Endodermal cell (in vitro differentiated cells): Measurements from ENCODE around the gene UBC. TPM values are rescaled to one million over a fixed set of nuclear protein-coding genes. Genes with fewer than 3 reads are reported as not detected.

Source experiments
- DNase-seq: peaks from one replicate; pipeline ENCODE4 v3.0.0-alpha.2; 2017
- H3K27ac ChIP-seq: 2 replicates; pipeline ENCODE4 v1.5.1; 2013; ENCODE audit warnings: mild to moderate bottlenecking, low read depth, low read length, moderate library complexity
- H3K27me3 ChIP-seq: 2 replicates; pipeline ENCODE4 v1.6.1; 2013; ENCODE audit warnings: mild to moderate bottlenecking, low read length, moderate library complexity; ENCODE audit not compliant: insufficient read depth, control insufficient read depth, poor library complexity, severe bottlenecking
- H3K36me3 ChIP-seq: 2 replicates; pipeline ENCODE4 v1.7.0; 2013; ENCODE audit warnings: mild to moderate bottlenecking, low read length, moderate library complexity; ENCODE audit not compliant: control insufficient read depth, insufficient read depth
- H3K4me1 ChIP-seq: one replicate; pipeline ENCODE4 v1.7.0; 2013; ENCODE audit warnings: low read length; ENCODE audit not compliant: control insufficient read depth, insufficient read depth
- H3K4me3 ChIP-seq: 2 replicates; pipeline ENCODE4 v1.5.1; 2013; ENCODE audit warnings: mild to moderate bottlenecking, low read length, moderate library complexity
- H3K9ac ChIP-seq: 2 replicates; pipeline ENCODE4 v1.6.1; 2013; ENCODE audit warnings: mild to moderate bottlenecking, low read length, moderate library complexity; ENCODE audit not compliant: poor library complexity, severe bottlenecking; ENCODE audit errors: extremely low read depth
- H3K9me3 ChIP-seq: 2 replicates; pipeline ENCODE4 v1.6.1; 2013; ENCODE audit warnings: mild to moderate bottlenecking, low read length, moderate library complexity; ENCODE audit not compliant: control insufficient read depth
- H3K27ac Mint-ChIP-seq: 2 replicates; pipeline ENCODE4 v1.8.0; 2020; ENCODE audit warnings: mixed read lengths
- H3K27me3 Mint-ChIP-seq: 2 replicates; pipeline ENCODE4 v1.8.0; 2021; ENCODE audit warnings: mild to moderate bottlenecking, mixed read lengths; ENCODE audit not compliant: insufficient read depth
- H3K36me3 Mint-ChIP-seq: 2 replicates; pipeline ENCODE4 v1.8.0; 2020; ENCODE audit warnings: low read depth, mixed read lengths
- H3K4me1 Mint-ChIP-seq: 2 replicates; pipeline ENCODE4 v1.8.0; 2020; ENCODE audit warnings: mixed read lengths
- H3K4me3 Mint-ChIP-seq: 2 replicates; pipeline ENCODE4 v1.8.0; 2020; ENCODE audit warnings: mild to moderate bottlenecking, moderate library complexity, mixed read lengths
- H3K9me3 Mint-ChIP-seq: 2 replicates; pipeline ENCODE4 v1.8.0; 2020; ENCODE audit warnings: mild to moderate bottlenecking, mixed read lengths
- CTCF ChIP-seq: fragments of 200-600 bp; sonication (generic); conservative IDR thresholded peaks from 2 replicates; pipeline ENCODE4 v1.5.0; 2021; ENCODE audit warnings: antibody characterized with exemption, mild to moderate bottlenecking
- WGBS, 2 experiments: methylation state at CpG; one replicate each; pipeline versions ENCODE4 v1.1.5 to v1.1.7; 2013; ENCODE audit warnings: missing lambda C conversion rate in 2 of 2, mixed read lengths in 1 of 2; ENCODE audit not compliant: insufficient coverage in 1 of 2, insufficient read length in 1 of 2; 5-methylcytosine and 5-hydroxymethylcytosine counted together
- total RNA-seq, 2 donors: library from RNA; stranded (reverse); fragmentation: NEBNext Ultra II Directional in 1 of 2; extraction: Animal tissue kit (Norgen Biotek cat#: 25700) in 1 of 2; gene quantifications; 2 replicates in 1 of 2; 3 replicates in 1 of 2; pipeline ENCODE4 v1.2.1, GENCODE V29; 2021

Gene UBC
- total RNA-seq, 2 donors from 2014 or later: 580 to 625 TPM

DNA sequence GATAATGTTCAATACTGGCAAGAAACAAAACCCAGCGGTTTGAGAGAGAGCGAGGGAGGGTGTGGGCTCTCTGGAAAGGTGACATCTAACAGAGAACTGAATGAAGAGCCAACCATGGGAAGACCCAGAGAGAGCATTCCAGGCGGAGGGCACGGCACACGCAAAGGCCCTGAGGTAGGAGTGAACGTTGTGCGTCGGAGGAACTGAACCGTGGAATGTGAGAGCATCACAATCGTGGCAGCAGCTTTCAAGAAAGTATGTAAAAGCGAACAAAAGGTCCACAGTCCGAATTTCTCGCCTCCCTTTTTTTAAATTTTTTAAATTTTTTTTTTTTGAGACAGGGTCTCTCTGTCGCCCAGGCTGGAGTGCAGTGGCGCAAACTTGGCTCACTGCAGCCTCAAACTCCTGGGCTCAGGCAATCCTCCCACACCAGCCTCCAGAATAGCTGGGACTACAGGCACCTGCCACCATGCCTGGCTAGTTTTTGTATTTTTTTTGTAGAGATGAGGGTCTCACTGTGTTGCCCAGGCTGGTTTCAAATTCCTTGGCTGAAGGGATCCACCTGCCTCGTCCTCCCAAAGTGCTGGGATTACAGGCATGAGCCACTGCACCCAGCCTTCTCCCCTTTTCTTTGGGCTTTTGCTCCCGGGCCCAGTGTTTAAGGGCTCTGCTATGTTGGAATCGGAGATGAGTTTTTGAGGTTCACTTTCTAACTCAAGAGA lies 35.5 kb downstream of the UBC start:
- H3K27me3 Mint-ChIP-seq: peaks cover 4% of the 10 kb centered on the region
- Histone ChIP-seq H3K27me3 (no peaks in the 10 kb centered on the region), H3K4me1 (no peaks in the 10 kb centered on the region), H3K4me3 (no peak overlapping the region), H3K9ac (no peak overlapping the region), H3K27ac (no peak overlapping the region), H3K36me3 (no peaks in the 10 kb centered on the region), H3K9me3 (no peaks in the 10 kb centered on the region)
- H3K27ac Mint-ChIP-seq: no peak overlapping the region
- H3K4me1 Mint-ChIP-seq: peaks cover 8% of the 10 kb centered on the region
- 95% methylated on average over 16 to 18 of the region's 18 CpGs for WGBS, 2 experiments
- H3K36me3 Mint-ChIP-seq: no peaks in the 10 kb centered on the region
- no peak for TF ChIP-seq CTCF
- no peaks in the 10 kb centered on the region for H3K9me3 Mint-ChIP-seq
- H3K4me3 Mint-ChIP-seq: no peak overlapping the region
- DNase-seq: no peak

DNA sequence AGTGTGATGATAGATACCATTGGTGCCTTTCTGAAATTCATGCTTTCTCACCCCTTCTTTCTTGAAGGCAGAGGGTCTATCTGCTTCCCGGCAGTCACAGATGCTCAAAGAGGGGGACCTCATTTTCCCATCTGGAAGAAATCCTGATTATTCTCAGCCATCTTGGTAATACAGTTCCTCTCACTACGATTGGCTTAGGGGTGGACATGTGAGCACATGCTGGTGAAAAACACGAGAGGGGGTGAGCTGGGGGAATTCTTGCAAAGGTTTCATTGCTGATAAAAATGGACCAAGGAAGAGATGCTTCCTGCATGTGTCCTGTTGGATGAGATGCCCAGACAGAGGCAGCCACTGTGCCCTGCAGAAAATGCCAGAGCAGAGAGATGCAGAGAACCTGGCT lies 37.0 kb downstream of the UBC start:
- H3K27ac Mint-ChIP-seq: no peak overlapping the region
- TF ChIP-seq CTCF: no peak

DNA sequence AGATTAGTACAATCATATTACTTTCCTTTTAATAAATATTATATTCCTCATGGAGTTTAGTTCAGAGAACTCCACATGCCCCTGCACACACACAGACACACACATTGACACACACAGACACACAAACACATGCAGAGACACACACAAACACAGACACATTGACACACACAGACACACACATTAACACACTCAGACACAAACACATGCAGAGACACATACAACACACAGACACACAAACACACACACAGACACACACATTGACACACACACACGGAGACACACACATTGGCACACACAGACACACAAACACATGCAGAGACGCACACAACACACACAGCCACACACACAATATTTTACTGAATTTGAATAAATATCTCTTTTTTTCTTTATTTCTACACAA lies 38.3 kb downstream of the UBC start:
- H3K4me3 ChIP-seq: no peak overlapping the region
- Mint-ChIP-seq H3K27me3 (peaks cover 2% of the 10 kb centered on the region), H3K4me1 (no peaks in the 10 kb centered on the region), H3K4me3 (no peak overlapping the region), H3K9me3 (no peaks in the 10 kb centered on the region), H3K36me3 (no peaks in the 10 kb centered on the region), H3K27ac (no peak overlapping the region)
- TF ChIP-seq CTCF: no peak
- no peak for DNase-seq
- H3K9me3 ChIP-seq: no peaks in the 10 kb centered on the region
- no peaks in the 10 kb centered on the region for H3K36me3 ChIP-seq
- no peaks in the 10 kb centered on the region for H3K27me3 ChIP-seq
- H3K9ac ChIP-seq: no peak overlapping the region
- WGBS, 2 experiments: 93 to 100% methylated on average over 2 of the region's 2 CpGs
- H3K4me1 ChIP-seq: no peaks in the 10 kb centered on the region
- H3K27ac ChIP-seq: no peak overlapping the region

More for the DNA sequence above, 37.0 kb downstream of the UBC start:
- H3K9me3 ChIP-seq: no peaks in the 10 kb centered on the region
- WGBS, 2 experiments: 93% methylated on average over 3 of the region's 3 CpGs
- no peaks in the 10 kb centered on the region for H3K36me3 ChIP-seq
- Mint-ChIP-seq H3K36me3 (no peaks in the 10 kb centered on the region), H3K4me3 (no peak overlapping the region), H3K27me3 (peaks cover 4% of the 10 kb centered on the region), H3K4me1 (no peaks in the 10 kb centered on the region), H3K9me3 (no peaks in the 10 kb centered on the region)
- H3K4me3 ChIP-seq: no peak overlapping the region
- H3K9ac ChIP-seq: no peak overlapping the region
- DNase-seq: no peak
- H3K27me3 ChIP-seq: no peaks in the 10 kb centered on the region
- H3K27ac ChIP-seq: no peak overlapping the region
- no peaks in the 10 kb centered on the region for H3K4me1 ChIP-seq
